H1 (cell line): ENCODE measurements around the gene ADK. TPM values are rescaled to one million over a fixed set of nuclear protein-coding genes. Genes with fewer than 3 reads are reported as not detected.
A peak's percentile ranks its signal among the peaks of the same experiment; 100 is the strongest.

Source experiments
- CTCF ChIA-PET: fragments of 300-600 bp; sonication (Branson Sonifier 250); formaldehyde crosslinking; loops from one replicate; lab custom pipeline; 2021; ENCODE audit not compliant: partially characterized antibody; lab: Charles Lee
- POLR2A ChIA-PET: fragments of 300-600 bp; sonication (Branson Sonifier 250); formaldehyde crosslinking; loops from one replicate; lab custom pipeline; 2021; ENCODE audit warnings: inconsistent platforms; ENCODE audit not compliant: partially characterized antibody; lab: Charles Lee
- DNase-seq, 2 experiments: peaks; one replicate each; pipeline versions ENCODE4 v3.0.0 to v3.0.0-alpha.2; 2010 to 2022; ENCODE audit warnings: low spot score in 2 of 2, low read depth in 1 of 2, mixed read lengths in 1 of 2
- FAIRE-seq: peaks from 2 replicates; lab custom pipeline; 2011; peaks lifted over from hg19 to GRCh38; lab: Jason Lieb, UNC
- H2AFZ ChIP-seq: 2 replicates; pipeline ENCODE4 v1.8.1; 2012; ENCODE audit warnings: low read length, inconsistent platforms
- H2AK5ac ChIP-seq: 2 replicates; pipeline ENCODE4 v1.6.1; 2013; ENCODE audit warnings: low read depth, low read length
- H2BK120ac ChIP-seq: replicated peaks from 2 replicates; pipeline ENCODE3; 2013; ENCODE audit warnings: low read depth, low read length, inconsistent platforms
- H2BK12ac ChIP-seq: 2 replicates; pipeline ENCODE4 v1.6.1; 2013; ENCODE audit warnings: low read depth, low read length
- H2BK15ac ChIP-seq: 2 replicates; pipeline ENCODE4 v1.6.1; 2013; ENCODE audit warnings: low read length
- H2BK20ac ChIP-seq: 2 replicates; pipeline ENCODE4 v1.6.1; 2013; ENCODE audit warnings: low read length
- H2BK5ac ChIP-seq: 2 replicates; pipeline ENCODE4 v1.6.1; 2013; ENCODE audit warnings: low read depth, low read length
- H3K14ac ChIP-seq: 2 replicates; pipeline ENCODE4 v1.6.1; 2013; ENCODE audit warnings: inconsistent platforms; ENCODE audit not compliant: insufficient read length
- H3K18ac ChIP-seq: 2 replicates; pipeline ENCODE4 v1.6.1; 2013; ENCODE audit warnings: low read length; ENCODE audit errors: extremely low read depth
- H3K23ac ChIP-seq: 2 replicates; pipeline ENCODE4 v1.6.1; 2013; ENCODE audit warnings: inconsistent platforms; ENCODE audit not compliant: insufficient read length
- H3K23me2 ChIP-seq: 2 replicates; pipeline ENCODE4 v1.6.1; 2013; ENCODE audit warnings: low read depth, low read length
- H3K27ac ChIP-seq: 2 replicates; pipeline ENCODE4 v1.6.1; 2011; ENCODE audit warnings: low read depth, low read length, inconsistent platforms
- H3K27me3 ChIP-seq, 4 experiments: replicated peaks in 1 of 4; 1 replicate in 1 of 4; 2 replicates in 3 of 4; pipeline versions ENCODE4 v1.6.1 to v1.8.1; 2011 to 2013; ENCODE audit warnings: low read length in 3 of 4, mild to moderate bottlenecking in 3 of 4, inconsistent platforms in 2 of 4, mixed read lengths in 2 of 4, moderate library complexity in 1 of 4; ENCODE audit not compliant: control insufficient read depth in 3 of 4, insufficient read depth in 3 of 4; ENCODE audit errors: extremely low read depth in 1 of 4
- H3K36me3 ChIP-seq, 4 experiments: 2 replicates each; pipeline versions ENCODE4 v1.6.1 to v1.8.1; 2011 to 2013; ENCODE audit warnings: mild to moderate bottlenecking in 4 of 4, low read length in 3 of 4, moderate library complexity in 2 of 4, control low read depth in 1 of 4, inconsistent platforms in 1 of 4; ENCODE audit not compliant: insufficient read depth in 4 of 4, control insufficient read depth in 2 of 4
- H3K4ac ChIP-seq: replicated peaks from 2 replicates; pipeline ENCODE3; 2013; ENCODE audit warnings: low read length, low read depth, mixed read lengths, inconsistent platforms; ENCODE audit not compliant: insufficient read length
- H3K4me1 ChIP-seq, 4 experiments: replicated peaks in 1 of 4; 1 replicate in 1 of 4; 2 replicates in 3 of 4; pipeline versions ENCODE4 v1.6.1 to v1.8.1; 2011 to 2013; ENCODE audit warnings: low read length in 3 of 4, inconsistent platforms in 2 of 4, mixed read lengths in 1 of 4; ENCODE audit not compliant: insufficient read depth in 4 of 4, control insufficient read depth in 3 of 4
- H3K4me2 ChIP-seq, 2 experiments: 2 replicates each; pipeline versions ENCODE4 v1.6.1 to v1.8.1; 2011 to 2013; ENCODE audit warnings: low read depth in 2 of 2, low read length in 2 of 2, control low read depth in 1 of 2, inconsistent platforms in 1 of 2, mild to moderate bottlenecking in 1 of 2; ENCODE audit not compliant: insufficient read depth in 1 of 2
- H3K4me3 ChIP-seq, 4 experiments: fragments of 200-600, 300-600 bp in 1 of 4; sonication (generic), shearing (Covaris generic), sonication (Bioruptor Twin) in 1 of 4; 2 replicates each; pipeline versions ENCODE4 v1.5.1 to v1.8.1; 2011 to 2016; ENCODE audit warnings: low read length in 4 of 4, low read depth in 3 of 4, control low read depth in 2 of 4, inconsistent platforms in 2 of 4, mild to moderate bottlenecking in 2 of 4, mixed read lengths in 1 of 4, moderate library complexity in 1 of 4; ENCODE audit not compliant: insufficient read depth in 2 of 4; ENCODE audit errors: extremely low read depth in 1 of 4
- H3K56ac ChIP-seq: replicated peaks from 2 replicates; pipeline ENCODE3; 2013; ENCODE audit warnings: low read depth, mild to moderate bottlenecking, mixed read lengths, low read length, inconsistent platforms; ENCODE audit not compliant: insufficient read length
- H3K79me1 ChIP-seq: 2 replicates; pipeline ENCODE4 v1.6.1; 2013; ENCODE audit warnings: low read depth, low read length, control low read depth
- H3K79me2 ChIP-seq, 2 experiments: 2 replicates each; pipeline versions ENCODE4 v1.6.1 to v1.8.1; 2012 to 2013; ENCODE audit warnings: low read length in 2 of 2, mild to moderate bottlenecking in 2 of 2, inconsistent platforms in 1 of 2; ENCODE audit not compliant: insufficient read depth in 2 of 2, control insufficient read depth in 1 of 2
- H3K9ac ChIP-seq, 4 experiments: replicated peaks in 1 of 4; 1 replicate in 1 of 4; 2 replicates in 3 of 4; pipeline versions ENCODE4 v1.6.1 to v1.8.1; 2011 to 2013; ENCODE audit warnings: low read depth in 3 of 4, low read length in 3 of 4, control low read depth in 2 of 4, mild to moderate bottlenecking in 2 of 4, moderate library complexity in 2 of 4, inconsistent platforms in 1 of 4; ENCODE audit errors: extremely low read depth in 1 of 4
- H3K9me3 ChIP-seq, 2 experiments: 2 replicates each; pipeline versions ENCODE4 v1.6.1 to v1.8.1; 2012 to 2013; ENCODE audit warnings: mild to moderate bottlenecking in 2 of 2, moderate library complexity in 2 of 2, control low read depth in 1 of 2, inconsistent platforms in 1 of 2, low read depth in 1 of 2, low read length in 1 of 2, mixed read lengths in 1 of 2; ENCODE audit not compliant: insufficient read depth in 2 of 2
- H4K20me1 ChIP-seq, 2 experiments: replicated peaks in 1 of 2; 2 replicates each; pipeline versions ENCODE3 to v1.8.1; 2011 to 2013; ENCODE audit warnings: inconsistent platforms in 2 of 2, low read length in 2 of 2, mild to moderate bottlenecking in 1 of 2; ENCODE audit not compliant: insufficient read depth in 2 of 2, control insufficient read depth in 1 of 2
- H4K5ac ChIP-seq: 2 replicates; pipeline ENCODE4 v1.6.1; 2013; ENCODE audit warnings: low read length, low read depth, mixed read lengths, inconsistent platforms; ENCODE audit not compliant: insufficient read length
- H4K8ac ChIP-seq: 2 replicates; pipeline ENCODE4 v1.8.0; 2013; ENCODE audit warnings: mild to moderate bottlenecking, moderate library complexity, low read length, inconsistent platforms; ENCODE audit not compliant: insufficient read depth; ENCODE audit errors: extremely low read depth
- H4K91ac ChIP-seq: replicated peaks from 2 replicates; pipeline ENCODE3; 2013; ENCODE audit warnings: low read length, mixed read lengths, inconsistent platforms; ENCODE audit not compliant: insufficient read length
- CEBPB ChIP-seq: IDR thresholded peaks from 2 replicates; pipeline ENCODE4 v1.6.1; 2012; ENCODE audit warnings: low read depth, low read length
- NANOG ChIP-seq: IDR thresholded peaks from 2 replicates; pipeline ENCODE4 v1.6.1; 2011; ENCODE audit warnings: low read length, low read depth, mild to moderate bottlenecking, inconsistent platforms; ENCODE audit not compliant: insufficient read depth, poor library complexity, severe bottlenecking
- TCF12 ChIP-seq: IDR thresholded peaks from 2 replicates; pipeline ENCODE4 v1.6.1; 2011; ENCODE audit warnings: low read depth, mild to moderate bottlenecking, low read length
- YY1 ChIP-seq: IDR thresholded peaks from 2 replicates; pipeline ENCODE4 v1.6.1; 2011; ENCODE audit warnings: low read depth, mild to moderate bottlenecking, low read length
- WGBS, 2 experiments: shearing (Covaris generic) in 1 of 2; methylation state at CpG; one replicate each; pipeline versions ENCODE4 v1.1.6 to v1.1.7; 2013 to 2015; ENCODE audit warnings: low lambda C conversion rate in 2 of 2, mixed read lengths in 2 of 2, inconsistent platforms in 1 of 2, low coverage in 1 of 2, missing lambda C conversion rate in 1 of 2; ENCODE audit not compliant: insufficient replicate concordance in 2 of 2, insufficient coverage in 1 of 2, insufficient read length in 1 of 2; ENCODE audit errors: extremely low coverage in 1 of 2, missing lambda C conversion rate in 1 of 2; 5-methylcytosine and 5-hydroxymethylcytosine counted together
- polyA plus RNA-seq, 7 experiments: library from polyadenylated mRNA; depleted of rRNA in 3 of 7; stranded (reverse) in 5 of 7; unstranded in 2 of 7; fragments of >200 nt in 5 of 7; fragments of 200-250 nt in 2 of 7; gene quantifications; 1 replicate in 5 of 7; 2 replicates in 1 of 7; 4 replicates in 1 of 7; pipeline versions ENCODE4 v1.2.1 to v1.2.3, GENCODE V29; 2011 to 2013; ENCODE audit warnings: missing spikeins in 2 of 7, mixed read lengths in 2 of 7
- total RNA-seq: library from RNA; stranded (reverse); fragmentation: NEBNext Ultra II Directional; extraction: Animal tissue kit (Norgen Biotek cat#: 25700); gene quantifications from 2 replicates; pipeline ENCODE4 v1.2.1, GENCODE V29; 2021

ADK gene
- total and polyA plus RNA-seq, 2 of the 8 experiments (the other 6 are each of a cell fraction or from before 2014, with no cell fraction given) = 12.3 to 42.4 TPM

- no peak overlapping the region for H2BK15ac ChIP-seq
- H3K4me3 ChIP-seq = no peak overlapping the region
- no peak overlapping the region for H3K9ac ChIP-seq
- H3K9me3 ChIP-seq = no peaks in the 10 kb centered on the region
- H3K4me2 ChIP-seq = no peak overlapping the region; a peak in 1 of 4 replicates
- H3K27me3 ChIP-seq = no peaks in the 10 kb centered on the region
- H3K36me3 ChIP-seq = no peaks in the 10 kb centered on the region
- POLR2A ChIA-PET = interaction anchor here (0.6 to 3.3 kb wide), 5 partner anchors 10 to 449 kb away, joined by 3 to 7 read pairs (median 3); partner anchors contain the start of genes ADK and AP3M1
- no peak overlapping the region for H4K91ac ChIP-seq
- H2BK5ac ChIP-seq = no peak overlapping the region
- peaks cover 0 to 4% of the 10 kb centered on the region in 2 experiments for H4K20me1 ChIP-seq
- no peak for FAIRE-seq
- no peak overlapping the region for H2BK20ac ChIP-seq
- H3K23me2 ChIP-seq = no peaks in the 10 kb centered on the region
- peaks cover 0 to 7% of the 10 kb centered on the region in 2 experiments; a peak in 1 of 4 replicates for H3K79me2 ChIP-seq
- no peak overlapping the region for H2BK120ac ChIP-seq
- no peak overlapping the region for H3K4ac ChIP-seq
- H2AFZ ChIP-seq = no peak overlapping the region
- H3K56ac ChIP-seq = no peak overlapping the region
- H3K18ac ChIP-seq = no peak overlapping the region
- H3K14ac ChIP-seq = no peak overlapping the region
- no peak overlapping the region for H3K23ac ChIP-seq
- H3K27ac ChIP-seq = no peak overlapping the region
- no peak overlapping the region for H4K8ac ChIP-seq
- H3K79me1 ChIP-seq = peaks cover 5% of the 10 kb centered on the region; the same call in 1 of the 2 replicates
- 88% methylated on average over 6 of the region's 7 CpGs; no CpG with 5 or more reads in 1 of the 2 experiments for WGBS, 2 experiments
- peaks cover 0 to 6% (median 3%) of the 10 kb centered on the region in 4 experiments; a peak in 4 of 7 replicates for H3K4me1 ChIP-seq
- no peak overlapping the region for H2AK5ac ChIP-seq
- CTCF ChIA-PET = interaction anchor here (0.7 to 2.0 kb wide), 3 partner anchors 35 to 69 kb away, joined by 3 to 4 read pairs (median 3); no protein-coding TSS in a partner anchor
- DNase-seq = peak in 1 of 2 experiments; percentile 58
- no peak overlapping the region for H2BK12ac ChIP-seq
- H4K5ac ChIP-seq = no peak overlapping the region
- TF ChIP-seq TCF12 = 0 out of 2 replicates have a peak, but pooled peaks have one; percentile 37
- peak; percentile 14; the same call in 1 of the 2 replicates for TF ChIP-seq YY1
- TF ChIP-seq CEBPB = no peak
- TF ChIP-seq NANOG = peak; percentile 55
Observed at GRCh38 chr10:74207691-74208480, 56.9 kb downstream of the ADK start.
